Epithelial cell of esophagus (primary cell): ENCODE data around the gene ATP5F1E.
A peak's percentile ranks its signal among the peaks of the same experiment; 100 is the strongest.
"Not testable (repeated sequence)": the region's sequence is repeated elsewhere in the genome, so short reads cannot be mapped to it uniquely, and the experiment has no call there.

Experiments
- DNase-seq: peaks from one replicate; pipeline ENCODE4 v3.0.0; 2010; ENCODE audit warnings: low read depth
- H3K4me3 ChIP-seq: 2 replicates; pipeline ENCODE4 v1.5.1; 2011; ENCODE audit warnings: mild to moderate bottlenecking, low read length, control low read depth
- CTCF ChIP-seq: IDR thresholded peaks from 2 replicates; pipeline ENCODE4 v1.5.1; 2011; ENCODE audit warnings: low read depth, mild to moderate bottlenecking, low read length, control low read depth, inconsistent platforms; ENCODE audit not compliant: insufficient read depth; ENCODE audit errors: missing control alignments

ATP5F1E gene

GRCh38 chr20:59044295-59044694, 12.2 kb upstream of the ATP5F1E start:
- TF ChIP-seq CTCF = no peak
- no peak overlapping the region for H3K4me3 ChIP-seq
- no peak for DNase-seq

- no peak overlapping the region for H3K4me3 ChIP-seq
- no peak for TF ChIP-seq CTCF
- peak; percentile 74 for DNase-seq
Measured at GRCh38 chr20:59043698-59044097, 11.6 kb upstream of the ATP5F1E start.

- H3K4me3 ChIP-seq = peak overlapping the region; percentile 89
- TF ChIP-seq CTCF = no peak
Measured at GRCh38 chr20:59042796-59043631, 10.9 kb upstream of the ATP5F1E start.

GRCh38 chr20:59042151-59042795, 10.1 kb upstream of the ATP5F1E start, which contains the start of gene PRELID3B:
TSS of gene PRELID3B (minus strand) at chr20:59042786. CDS start at chr20:59042730, 56 bp downstream.
- peak; percentile 37 for DNase-seq
- no peak for TF ChIP-seq CTCF
- H3K4me3 ChIP-seq = peak within 1 kb of the TSS; percentile 89

More at GRCh38 chr20:59042796-59043631, 10.9 kb upstream of the ATP5F1E start:
- DNase-seq = peak; percentile 92

GRCh38 chr20:59041487-59041886, 9.4 kb upstream of the ATP5F1E start:
- DNase-seq = not testable (repeated sequence)
- peak overlapping the region; percentile 89 for H3K4me3 ChIP-seq

GRCh38 chr20:59040667-59041066, 8.5 kb upstream of the ATP5F1E start:
- H3K4me3 ChIP-seq = no peak overlapping the region
- no peak for DNase-seq
- TF ChIP-seq CTCF = no peak

- no peak overlapping the region for H3K4me3 ChIP-seq
- TF ChIP-seq CTCF = no peak
- DNase-seq = peak; percentile 41
Measured at GRCh38 chr20:59039233-59039632, 7.1 kb upstream of the ATP5F1E start.
